Measurements from ENCODE around the gene GSTM5. TPM values are rescaled to one million over a fixed set of nuclear protein-coding genes. Genes with fewer than 3 reads are reported as not detected.
A peak's percentile ranks its signal among the peaks of the same experiment; 100 is the strongest.
"Not testable (repeated sequence)": the region's sequence is repeated elsewhere in the genome, so short reads cannot be mapped to it uniquely, and the experiment has no call there.

GSTM5 gene
- total RNA-seq, 1 experiment from 2014 or later, result not detected

GRCh38 chr1:109761227-109762038, 49.4 kb downstream of the GSTM5 start:
- no peak for DNase-seq (ENCODE audit: low spot score)

- DNase-seq (ENCODE audit: low spot score), result no peak
Observed at GRCh38 chr1:109762039-109762585, 50.1 kb downstream of the GSTM5 start.

GRCh38 chr1:109762821-109763645, 51.0 kb downstream of the GSTM5 start:
- peak; percentile 82 for DNase-seq (ENCODE audit: low spot score)

- no peak for DNase-seq (ENCODE audit: low spot score)
Observed at GRCh38 chr1:109763646-109764415, 51.8 kb downstream of the GSTM5 start, which contains the start of gene EPS8L3. Gene EPS8L3, minus strand, starts transcription at chr1:109763923. Its CDS starts 2,174 bp downstream, at chr1:109761749.

- no peak for DNase-seq (ENCODE audit: low spot score)
Observed at GRCh38 chr1:109764561-109765482, 52.8 kb downstream of the GSTM5 start.

- DNase-seq (ENCODE audit: low spot score), result no peak
Observed at GRCh38 chr1:109765483-109765815, 53.4 kb downstream of the GSTM5 start.

GRCh38 chr1:109765896-109766615, 54.0 kb downstream of the GSTM5 start:
- DNase-seq (ENCODE audit: low spot score), result no peak

GRCh38 chr1:109766991-109767636, 55.1 kb downstream of the GSTM5 start:
- not testable (repeated sequence) for DNase-seq (ENCODE audit: low spot score)

Other genes with a start within 250 kb of the GSTM5 start
- 0.27 and 0.54 TPM in 2 replicates for gene SYPL2, start 245.7 kb upstream of the GSTM5 start, total RNA-seq (2014; rRNA removed; shearing (Covaris generic))
- 1.0 and 1.9 TPM in 2 replicates for gene ATXN7L2, start 228.3 kb upstream of the GSTM5 start, total RNA-seq (2014; rRNA removed; shearing (Covaris generic))
- gene CYB561D1, start 218.2 kb upstream of the GSTM5 start, total RNA-seq (2014; rRNA removed; shearing (Covaris generic)), result 2.6 and 7.9 TPM in 2 replicates
- 0.72 and 1.5 TPM in 2 replicates for gene AMIGO1, start 202.5 kb upstream of the GSTM5 start, total RNA-seq (2014; rRNA removed; shearing (Covaris generic))
- gene GPR61, start 172.4 kb upstream of the GSTM5 start, total RNA-seq (2014; rRNA removed; shearing (Covaris generic)), result not detected in 2 replicates
- 9.0 and 9.8 TPM in 2 replicates for gene GNAI3, start 163.6 kb upstream of the GSTM5 start, total RNA-seq (2014; rRNA removed; shearing (Covaris generic))
- gene GNAT2, start 92.6 kb upstream of the GSTM5 start, total RNA-seq (2014; rRNA removed; shearing (Covaris generic)), result 0.46 TPM in 1 of 2 replicates, not detected in the other
- 37.0 and 41.6 TPM in 2 replicates for gene AMPD2, start 92.4 kb upstream of the GSTM5 start, total RNA-seq (2014; rRNA removed; shearing (Covaris generic))
- 15.9 and 27.2 TPM in 2 replicates for gene GSTM4, start 56.2 kb upstream of the GSTM5 start, total RNA-seq (2014; rRNA removed; shearing (Covaris generic))
- 1.6 and 4.6 TPM in 2 replicates for gene GSTM2, start 44.2 kb upstream of the GSTM5 start, total RNA-seq (2014; rRNA removed; shearing (Covaris generic))
- gene GSTM1, start 24.4 kb upstream of the GSTM5 start, total RNA-seq (2014; rRNA removed; shearing (Covaris generic)), result not detected in 2 replicates
- gene GSTM3, start 28.8 kb downstream of the GSTM5 start, total RNA-seq (2014; rRNA removed; shearing (Covaris generic)), result 228 and 275 TPM in 2 replicates
- gene EPS8L3, start 51.7 kb downstream of the GSTM5 start, total RNA-seq (2014; rRNA removed; shearing (Covaris generic)), result not detected in 2 replicates
- gene CSF1, start 198.6 kb downstream of the GSTM5 start, total RNA-seq (2014; rRNA removed; shearing (Covaris generic)), result 15.8 and 18.9 TPM in 2 replicates